Adrenal gland (tissue), 12 donors: ENCODE results near the gene ABCA1. TPM values are rescaled to one million over a fixed set of nuclear protein-coding genes. Genes with fewer than 3 reads are reported as not detected.

Experiments
- DNase-seq, 7 donors: peaks; one replicate each; pipeline ENCODE4 v3.0.0-alpha.2; 2019 to 2020
- H3K27ac ChIP-seq, 5 donors: fragments of 200-600 bp; sonication (generic) in 4 of 5; 1 replicate in 3 of 5; 2 replicates in 2 of 5; pipeline versions ENCODE4 v1.5.1 to v1.8.0; 2016 to 2020; ENCODE audit warnings: mild to moderate bottlenecking in 1 of 5
- H3K27me3 ChIP-seq: fragments of 200-600 bp; 2 replicates; pipeline ENCODE4 v1.8.0; 2021
- H3K36me3 ChIP-seq, 2 donors: fragments of 200-600 bp; replicated peaks in 1 of 2; 1 replicate in 1 of 2; 2 replicates in 1 of 2; pipeline versions ENCODE4 v1.5.1 to v1.8.0; 2018 to 2022
- H3K4me1 ChIP-seq, 2 donors: fragments of 200-600 bp; replicated peaks in 1 of 2; 1 replicate in 1 of 2; 2 replicates in 1 of 2; pipeline versions ENCODE4 v1.5.1 to v1.8.0; 2018 to 2021
- H3K4me3 ChIP-seq, 4 donors: fragments of 200-600 bp; sonication (generic) in 3 of 4; one replicate each; pipeline ENCODE4 v1.5.1; 2016 to 2018
- H3K9me3 ChIP-seq, 3 donors: fragments of 200-600 bp; sonication (generic) in 1 of 3; replicated peaks in 1 of 3; 1 replicate in 2 of 3; 2 replicates in 1 of 3; pipeline versions ENCODE4 v1.5.1 to v1.8.0; 2016 to 2021
- POLR2A ChIP-seq, 2 donors: fragments of 450-650 bp; IDR thresholded peaks; one replicate each; pipeline ENCODE4 v1.6.1; 2017; ENCODE audit warnings: antibody characterized with exemption in 2 of 2, mild to moderate bottlenecking in 2 of 2, moderate library complexity in 1 of 2
- WGBS, 4 donors: extraction: QIAGEN DNeasy Blood & Tissue Kit in 2 of 4; methylation state at CpG; one replicate each; pipeline versions ENCODE4 v1.1.5 to v1.1.7; 2013 to 2017; 5-methylcytosine and 5-hydroxymethylcytosine counted together
- intact Hi-C, 2 donors: fragments of 100-400 bp; cut with DNase I; formaldehyde crosslinking; loops; one replicate each; pipeline versions ENCODE4 v1.14.1 to v1.15.0; 2022 to 2023
- polyA plus RNA-seq, 3 donors: library from polyadenylated mRNA; stranded (reverse); fragments of 200-250 nt in 2 of 3; fragments of 350-450 nt in 1 of 3; fragmentation: Illumina TruSeq in 1 of 3; extraction: RNeasy Lipid Tissue Mini Kit (QIAGEN cat#74804) in 1 of 3; gene quantifications; one replicate each; pipeline ENCODE4 v1.2.3, GENCODE V29; 2013 to 2014
- total RNA-seq, 9 donors: library from RNA; depleted of rRNA in 4 of 9; stranded (reverse); fragments of >200 nt in 4 of 9; fragments of 120-200 nt in 1 of 9; fragmentation: NEBNext Ultra II Directional in 1 of 9; extraction: Animal tissue kit (Norgen Biotek cat#: 25700) in 1 of 9; gene quantifications; one replicate each; pipeline versions ENCODE4 v1.1.0 to v1.2.4, GENCODE V29; 2013 to 2023
- TF ChIP-seq, protein P1 (sequence below), 6 experiments: fragments of 450-650 bp in 4 of 6; fragments of 200-600 bp in 2 of 6; sonication (generic) in 1 of 6; IDR thresholded peaks; 1 replicate in 5 of 6; 2 replicates in 1 of 6; pipeline versions ENCODE4 v1.5.1 to v1.8.0; 2016 to 2021; ENCODE audit warnings: antibody characterized with exemption in 6 of 6, mild to moderate bottlenecking in 2 of 6, moderate library complexity in 1 of 6
- donor health status: healthy with polysubstance abuse.
- donor health status: Bipolar disorder and iron deficiency.
- donor health status: DM: yes; HTN: yes; CAD: no.
- donor health status: DM: no; HTN: no; CAD: no.
- donor health status: DM: no; HTN: no; CAD: no.
- donor health status: DM: yes; HTN: yes; CAD: no.

ABCA1 gene
- total and polyA plus RNA-seq, 12 donors = 26.8 to 446 (median 134) TPM

DNA sequence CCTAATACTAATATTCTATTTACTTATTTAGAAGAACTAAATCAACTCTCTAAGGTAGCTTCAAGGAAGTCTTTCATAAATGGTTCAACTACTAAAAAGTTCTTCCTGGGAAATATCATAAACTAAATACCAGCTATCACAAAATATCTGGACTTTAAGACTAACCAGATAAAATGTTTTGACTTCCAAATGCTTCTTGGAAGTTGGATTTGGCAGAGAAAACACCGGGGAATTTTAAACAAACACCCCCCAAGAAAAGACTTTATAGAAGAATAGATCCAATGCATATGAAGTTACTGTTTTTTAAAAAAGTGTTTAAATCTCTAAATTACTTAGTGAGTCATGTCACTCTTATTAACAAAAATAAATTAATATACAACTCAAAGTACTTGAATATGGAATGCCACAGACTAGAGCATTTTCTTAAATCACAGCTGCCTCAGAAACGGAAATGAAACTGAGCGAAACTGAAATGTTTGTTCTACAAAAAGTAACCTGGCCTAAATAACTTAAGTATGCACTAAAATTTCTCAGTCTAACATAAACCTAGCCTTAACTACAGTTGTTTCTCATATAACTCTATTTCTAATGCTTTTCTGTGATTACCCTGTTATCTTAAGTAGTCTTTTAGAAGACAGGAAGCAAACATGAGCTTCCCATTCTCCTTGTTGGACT, 6.8 kb downstream of the ABCA1 start:
- H3K9me3 ChIP-seq = no peaks in the 10 kb centered on the region
- peak overlapping the region in 3 of 5 donors; percentile 30 to 95 (median 89) for H3K27ac ChIP-seq
- H3K4me3 ChIP-seq = peak overlapping the region in 1 of 4 donors; percentile 21
- WGBS, 4 donors = 47 to 51% (median 48%) methylated on average over 3 of the region's 3 CpGs
- H3K27me3 ChIP-seq = no peaks in the 10 kb centered on the region
- intact Hi-C loops = no loop called here
- TF ChIP-seq POLR2A (IDR thresholded peaks at IDR 0.05) = no peak
- TF ChIP-seq, protein P1, sequence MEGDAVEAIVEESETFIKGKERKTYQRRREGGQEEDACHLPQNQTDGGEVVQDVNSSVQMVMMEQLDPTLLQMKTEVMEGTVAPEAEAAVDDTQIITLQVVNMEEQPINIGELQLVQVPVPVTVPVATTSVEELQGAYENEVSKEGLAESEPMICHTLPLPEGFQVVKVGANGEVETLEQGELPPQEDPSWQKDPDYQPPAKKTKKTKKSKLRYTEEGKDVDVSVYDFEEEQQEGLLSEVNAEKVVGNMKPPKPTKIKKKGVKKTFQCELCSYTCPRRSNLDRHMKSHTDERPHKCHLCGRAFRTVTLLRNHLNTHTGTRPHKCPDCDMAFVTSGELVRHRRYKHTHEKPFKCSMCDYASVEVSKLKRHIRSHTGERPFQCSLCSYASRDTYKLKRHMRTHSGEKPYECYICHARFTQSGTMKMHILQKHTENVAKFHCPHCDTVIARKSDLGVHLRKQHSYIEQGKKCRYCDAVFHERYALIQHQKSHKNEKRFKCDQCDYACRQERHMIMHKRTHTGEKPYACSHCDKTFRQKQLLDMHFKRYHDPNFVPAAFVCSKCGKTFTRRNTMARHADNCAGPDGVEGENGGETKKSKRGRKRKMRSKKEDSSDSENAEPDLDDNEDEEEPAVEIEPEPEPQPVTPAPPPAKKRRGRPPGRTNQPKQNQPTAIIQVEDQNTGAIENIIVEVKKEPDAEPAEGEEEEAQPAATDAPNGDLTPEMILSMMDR (IDR thresholded peaks at IDR 0.05) = no peak
- no peak for DNase-seq
- no peaks in the 10 kb centered on the region for H3K36me3 ChIP-seq
- peaks cover 42 to 87% of the 10 kb centered on the region in 2 donors for H3K4me1 ChIP-seq

DNA sequence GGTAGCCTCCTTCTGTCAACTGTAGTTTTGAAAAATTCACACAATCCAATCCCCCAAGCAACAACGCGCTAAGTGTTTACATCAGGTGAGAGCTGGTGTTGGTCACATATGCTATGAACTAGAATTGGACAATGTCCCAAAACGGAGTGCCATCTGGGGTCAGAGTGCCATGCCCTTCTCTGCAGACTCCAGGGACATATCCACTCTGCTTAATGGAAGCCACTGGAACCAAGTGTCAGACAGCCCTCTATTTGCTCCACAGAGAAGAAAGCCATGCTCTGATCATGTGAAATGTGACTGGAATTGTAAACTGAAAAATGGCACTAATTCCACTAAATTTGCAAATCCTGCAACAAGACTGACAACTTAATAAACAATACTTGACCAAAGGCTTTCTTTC, 12.2 kb downstream of the ABCA1 start:
- WGBS, 4 donors = 67 to 77% (median 68%) methylated on average over 3 of the region's 3 CpGs
- intact Hi-C loops = loop anchor here in 1 of 2 donors (10.0 kb wide), 1 partner anchor 51 kb away; no protein-coding TSS in a partner anchor
- TF ChIP-seq, protein P1 (IDR thresholded peaks at IDR 0.05) = no peak
- TF ChIP-seq POLR2A (IDR thresholded peaks at IDR 0.05) = no peak

DNA sequence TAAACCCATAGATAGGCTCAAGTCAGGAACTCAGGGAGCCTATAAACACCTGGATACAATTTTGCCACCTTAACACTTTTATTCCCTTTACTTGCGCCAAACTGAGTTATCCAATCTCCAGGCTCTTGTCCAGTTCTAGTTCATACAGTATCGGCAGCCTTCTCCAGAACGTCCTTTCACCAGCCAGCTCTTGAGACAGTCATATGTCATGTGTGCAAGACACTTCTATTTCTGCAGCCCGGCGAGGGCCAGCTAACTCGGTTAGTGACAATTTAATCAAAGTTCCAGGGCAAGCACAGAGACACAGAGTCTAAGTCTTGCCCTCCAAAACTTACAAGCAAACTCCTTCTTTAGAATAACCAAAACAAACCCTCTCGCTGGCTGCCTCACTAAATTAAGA, 12.9 kb downstream of the ABCA1 start:
- whole genome bisulfite sequencing, 4 donors = 26 to 37% (median 32%) methylated on average over 7 of the region's 7 CpGs
- peak in 1 of 7 donors; percentile 52 for DNase-seq

More for the DNA sequence above, 12.2 kb downstream of the ABCA1 start:
- DNase-seq = no peak
- Histone ChIP-seq H3K36me3 (no peaks in the 10 kb centered on the region), H3K27me3 (no peaks in the 10 kb centered on the region), H3K4me3 (no peak overlapping the region), H3K4me1 (peaks cover 87 to 95% of the 10 kb centered on the region in 2 donors), H3K9me3 (no peaks in the 10 kb centered on the region), H3K27ac (peak overlapping the region in 3 of 5 donors; percentile 8 to 54 (median 17))

DNA sequence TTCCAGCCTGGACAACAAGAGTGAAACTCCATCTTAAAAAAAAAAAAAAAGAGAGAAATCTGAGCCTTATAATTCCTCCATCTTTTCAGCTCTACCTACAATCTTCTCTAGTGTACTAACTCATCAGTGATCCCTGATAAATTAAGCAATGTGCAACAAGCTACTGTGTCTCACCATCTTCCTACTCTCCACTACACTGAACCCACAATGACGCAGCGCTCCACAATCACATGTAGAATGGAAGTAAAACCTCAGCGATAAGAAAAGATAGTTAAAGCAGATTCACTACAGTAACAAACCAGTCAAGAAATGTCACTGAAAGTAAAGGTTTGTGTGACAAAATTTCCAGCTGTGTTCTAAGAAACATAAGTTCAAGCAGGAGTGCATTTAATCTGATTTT, 13.5 kb downstream of the ABCA1 start:
- Histone ChIP-seq H3K4me3 (no peak overlapping the region), H3K27ac (peak overlapping the region in 3 of 5 donors; percentile 17 to 54 (median 42)), H3K4me1 (peaks cover 89 to 95% of the 10 kb centered on the region in 2 donors), H3K9me3 (no peaks in the 10 kb centered on the region), H3K27me3 (no peaks in the 10 kb centered on the region), H3K36me3 (no peaks in the 10 kb centered on the region)
- intact Hi-C loops = loop anchor here in 1 of 2 donors (10.0 kb wide), 1 partner anchor 50 kb away; no protein-coding TSS in a partner anchor
- no peak for TF ChIP-seq POLR2A (IDR thresholded peaks at IDR 0.05)
- TF ChIP-seq, protein P1 (IDR thresholded peaks at IDR 0.05) = no peak
- 77 to 87% (median 82%) methylated on average over 3 of the region's 3 CpGs for WGBS, 4 donors
- no peak for DNase-seq

More for the DNA sequence above, 12.9 kb downstream of the ABCA1 start:
- intact Hi-C loops = loop anchor here in 1 of 2 donors (10.0 kb wide), 1 partner anchor 50 kb away; no protein-coding TSS in a partner anchor
- H3K36me3 ChIP-seq = no peaks in the 10 kb centered on the region
- peak overlapping the region in 1 of 4 donors; percentile 1 for H3K4me3 ChIP-seq
- H3K27ac ChIP-seq = peak overlapping the region in 3 of 5 donors; percentile 17 to 54 (median 42)
- no peak for TF ChIP-seq POLR2A (IDR thresholded peaks at IDR 0.05)
- TF ChIP-seq, protein P1 (IDR thresholded peaks at IDR 0.05) = no peak
- no peaks in the 10 kb centered on the region for H3K27me3 ChIP-seq
- H3K9me3 ChIP-seq = no peaks in the 10 kb centered on the region
- peaks cover 88 to 95% of the 10 kb centered on the region in 2 donors for H3K4me1 ChIP-seq
